Lung (tissue), 12 donors: ENCODE measurements around the gene PRDX2. TPM values are rescaled to one million over a fixed set of nuclear protein-coding genes. Genes with fewer than 3 reads are reported as not detected.
"Not testable (repeated sequence)": the region's sequence is repeated elsewhere in the genome, so short reads cannot be mapped to it uniquely, and the experiment has no call there.

ENCODE experiments used
- ATAC-seq: fragments of 200-7000 bp; cut with Tn5 transposase; one replicate; pipeline ENCODE4 v1.9.1; 2020; ENCODE audit warnings: moderate number of reproducible peaks; ENCODE audit not compliant: insufficient read depth, low FRiP score
- DNase-seq, 3 donors: peaks; one replicate each; pipeline ENCODE4 v3.0.0-alpha.2; 2013 to 2017
- H3K27ac ChIP-seq, 2 donors: one replicate each; pipeline ENCODE4 v1.5.1; 2013; ENCODE audit warnings: mild to moderate bottlenecking in 2 of 2, moderate library complexity in 2 of 2, control low read depth in 1 of 2, inconsistent platforms in 1 of 2, low read depth in 1 of 2, low read length in 1 of 2
- H3K27me3 ChIP-seq, 3 donors: one replicate each; pipeline ENCODE4 v1.5.1; 2013; ENCODE audit warnings: low read length in 2 of 3; ENCODE audit not compliant: control insufficient read depth in 3 of 3, insufficient read depth in 3 of 3
- H3K36me3 ChIP-seq, 4 donors: one replicate each; pipeline ENCODE4 v1.5.1; 2013; ENCODE audit warnings: low read length in 4 of 4, mild to moderate bottlenecking in 1 of 4, moderate library complexity in 1 of 4; ENCODE audit not compliant: control insufficient read depth in 4 of 4, insufficient read depth in 4 of 4
- H3K4me1 ChIP-seq, 5 donors: one replicate each; pipeline ENCODE4 v1.5.1; 2013; ENCODE audit warnings: low read length in 5 of 5, mild to moderate bottlenecking in 2 of 5, moderate library complexity in 1 of 5; ENCODE audit not compliant: control insufficient read depth in 5 of 5, insufficient read depth in 5 of 5
- H3K4me3 ChIP-seq: one replicate; pipeline ENCODE4 v1.5.1; 2013; ENCODE audit warnings: mild to moderate bottlenecking, control low read depth, moderate library complexity
- H3K9ac ChIP-seq, 2 donors: one replicate each; pipeline ENCODE4 v1.5.1; 2013; ENCODE audit warnings: low read length in 2 of 2, control low read depth in 1 of 2; ENCODE audit not compliant: insufficient read depth in 1 of 2
- H3K9me3 ChIP-seq, 4 donors: one replicate each; pipeline ENCODE4 v1.5.1; 2013; ENCODE audit warnings: low read length in 3 of 4, mild to moderate bottlenecking in 1 of 4, moderate library complexity in 1 of 4; ENCODE audit not compliant: control insufficient read depth in 4 of 4, insufficient read depth in 3 of 4
- WGBS, 2 donors: extraction: QIAGEN DNeasy Blood & Tissue Kit; methylation state at CpG; one replicate each; pipeline ENCODE4 v1.1.7; 2013; 5-methylcytosine and 5-hydroxymethylcytosine counted together
- polyA plus RNA-seq, 2 donors: library from polyadenylated mRNA; stranded (reverse); fragments of 200-250 nt; gene quantifications; one replicate each; pipeline ENCODE4 v1.2.1, GENCODE V29; 2013
- total RNA-seq, 2 donors: library from RNA; depleted of rRNA in 1 of 2; stranded (reverse); fragments of >200 nt in 1 of 2; gene quantifications; one replicate each; pipeline ENCODE4 v1.2.1, GENCODE V29; 2014 to 2021
- TF ChIP-seq, protein P1 (sequence below): IDR thresholded peaks from 2 replicates; pipeline ENCODE4 v1.5.1; 2012; ENCODE audit warnings: mild to moderate bottlenecking; ENCODE audit errors: control extremely low read depth, extremely low read depth
- donor health status: control.
- donor health status: control.
- donor health status: Bipolar disorder and iron deficiency.
- donor health status: healthy.
- donor health status: DM: yes; HTN: yes; CAD: no.

Gene PRDX2
- total and polyA plus RNA-seq, 4 donors = 132 to 196 (median 173) TPM

DNA sequence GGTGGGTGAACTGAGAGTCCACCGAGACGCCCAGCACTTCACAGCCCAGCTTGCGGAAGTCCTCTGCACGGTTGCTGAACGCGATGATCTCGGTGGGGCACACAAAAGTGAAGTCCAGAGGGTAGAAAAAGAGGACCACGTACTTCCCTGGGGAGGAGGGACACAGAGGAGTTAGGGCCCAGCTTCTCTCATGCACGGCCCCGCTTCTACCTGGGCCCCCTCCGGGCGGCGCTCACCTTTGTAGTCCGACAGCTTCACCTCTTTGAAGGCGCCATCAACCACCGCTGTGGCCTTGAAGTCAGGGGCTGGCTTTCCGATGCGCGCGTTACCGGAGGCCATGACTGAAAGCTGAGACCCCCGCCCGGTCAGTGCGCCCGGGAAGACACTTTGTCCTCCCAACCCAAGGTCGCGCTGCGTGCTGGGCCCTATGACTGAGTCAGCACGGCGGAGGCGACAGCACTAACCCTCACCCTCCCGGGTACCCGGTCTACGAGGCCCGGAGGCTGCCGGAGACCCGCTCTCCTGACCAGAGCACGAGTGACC lies 606 bp downstream of the PRDX2 start:
- 8 to 21% methylated on average over 38 of the region's 38 CpGs for WGBS, 2 donors
- Histone ChIP-seq H3K9ac (peak overlapping the region; percentile 67 to 85), H3K4me3 (peak overlapping the region; percentile 67), H3K36me3 (peaks cover 0 to 10% (median 9%) of the 10 kb centered on the region in 4 donors), H3K27ac (peak overlapping the region; percentile 58 to 83), H3K9me3 (no peaks in the 10 kb centered on the region), H3K4me1 (peaks cover 2 to 24% (median 4%) of the 10 kb centered on the region in 5 donors), H3K27me3 (no peaks in the 10 kb centered on the region)
- TF ChIP-seq, protein P1, sequence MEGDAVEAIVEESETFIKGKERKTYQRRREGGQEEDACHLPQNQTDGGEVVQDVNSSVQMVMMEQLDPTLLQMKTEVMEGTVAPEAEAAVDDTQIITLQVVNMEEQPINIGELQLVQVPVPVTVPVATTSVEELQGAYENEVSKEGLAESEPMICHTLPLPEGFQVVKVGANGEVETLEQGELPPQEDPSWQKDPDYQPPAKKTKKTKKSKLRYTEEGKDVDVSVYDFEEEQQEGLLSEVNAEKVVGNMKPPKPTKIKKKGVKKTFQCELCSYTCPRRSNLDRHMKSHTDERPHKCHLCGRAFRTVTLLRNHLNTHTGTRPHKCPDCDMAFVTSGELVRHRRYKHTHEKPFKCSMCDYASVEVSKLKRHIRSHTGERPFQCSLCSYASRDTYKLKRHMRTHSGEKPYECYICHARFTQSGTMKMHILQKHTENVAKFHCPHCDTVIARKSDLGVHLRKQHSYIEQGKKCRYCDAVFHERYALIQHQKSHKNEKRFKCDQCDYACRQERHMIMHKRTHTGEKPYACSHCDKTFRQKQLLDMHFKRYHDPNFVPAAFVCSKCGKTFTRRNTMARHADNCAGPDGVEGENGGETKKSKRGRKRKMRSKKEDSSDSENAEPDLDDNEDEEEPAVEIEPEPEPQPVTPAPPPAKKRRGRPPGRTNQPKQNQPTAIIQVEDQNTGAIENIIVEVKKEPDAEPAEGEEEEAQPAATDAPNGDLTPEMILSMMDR = no peak
- ATAC-seq (no peak), DNase-seq (no peak)

DNA sequence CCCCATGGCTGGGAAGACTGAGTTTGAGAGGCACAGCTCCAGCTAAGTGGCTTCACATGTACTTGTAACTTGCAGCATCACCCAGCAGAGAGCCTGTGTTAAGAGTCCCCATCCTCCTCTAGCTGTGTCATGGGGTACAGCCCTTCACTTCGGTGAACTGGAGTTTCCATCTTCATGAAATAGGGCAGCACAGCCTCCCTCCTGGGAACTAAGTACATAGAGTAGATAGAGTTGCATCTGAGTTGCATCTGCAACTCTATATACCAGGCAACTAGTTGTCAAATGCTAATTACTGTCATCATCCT lies 1.2 kb downstream of the PRDX2 start:
- TF ChIP-seq, protein P1 = no peak
- ATAC-seq (no peak), DNase-seq (no peak)
- Histone ChIP-seq H3K4me1 (peaks cover 2 to 25% (median 4%) of the 10 kb centered on the region in 5 donors), H3K4me3 (peak overlapping the region; percentile 67), H3K9me3 (no peaks in the 10 kb centered on the region), H3K9ac (no peak overlapping the region), H3K36me3 (peaks cover 0 to 10% (median 9%) of the 10 kb centered on the region in 4 donors), H3K27ac (no peak overlapping the region), H3K27me3 (no peaks in the 10 kb centered on the region)
- 65 to 88% methylated on average over 1 of the region's 1 CpG for WGBS, 2 donors

DNA sequence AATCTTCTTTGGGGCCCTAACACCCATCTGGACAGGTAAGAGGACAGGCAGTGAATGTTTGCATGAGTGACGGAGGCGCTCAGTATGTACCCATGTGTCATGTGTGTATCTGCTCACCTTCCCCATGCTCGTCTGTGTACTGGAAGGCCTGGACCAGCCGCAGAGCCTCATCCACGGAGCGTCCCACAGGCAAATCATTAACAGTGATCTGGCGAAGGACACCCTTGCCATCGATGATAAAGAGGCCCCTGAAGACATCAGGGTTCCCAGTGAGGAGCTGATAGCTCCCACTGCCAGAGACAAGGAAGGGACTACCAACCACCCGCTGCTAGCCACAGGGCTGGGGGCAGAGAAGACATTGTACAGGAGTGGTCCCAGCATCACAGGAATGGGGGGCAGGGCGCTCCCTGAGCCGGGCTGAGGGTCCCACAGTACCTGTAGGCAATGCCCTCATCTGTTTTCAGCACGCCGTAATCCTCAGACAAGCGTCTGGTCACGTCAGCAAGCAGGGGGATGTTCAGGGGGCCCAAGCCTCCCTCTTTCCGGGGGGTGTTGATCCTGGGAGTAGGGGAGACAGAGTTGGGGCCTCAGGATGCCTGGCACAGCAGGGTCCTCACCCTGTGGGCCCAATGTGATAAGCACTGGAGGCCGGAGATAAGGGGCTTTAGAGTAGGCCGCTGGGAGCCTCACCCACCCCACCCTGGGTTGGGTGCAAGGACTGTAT lies 1.7 kb downstream of the PRDX2 start:
- Histone ChIP-seq H3K9ac (no peak overlapping the region), H3K36me3 (peaks cover 0 to 10% (median 9%) of the 10 kb centered on the region in 4 donors), H3K4me3 (no peak overlapping the region), H3K27ac (no peak overlapping the region), H3K9me3 (no peaks in the 10 kb centered on the region), H3K27me3 (no peaks in the 10 kb centered on the region), H3K4me1 (peaks cover 2 to 25% (median 4%) of the 10 kb centered on the region in 5 donors)
- DNase-seq (no peak), ATAC-seq (no peak)
- 92 to 95% methylated on average over 18 of the region's 18 CpGs for WGBS, 2 donors
- TF ChIP-seq, protein P1 = no peak

DNA sequence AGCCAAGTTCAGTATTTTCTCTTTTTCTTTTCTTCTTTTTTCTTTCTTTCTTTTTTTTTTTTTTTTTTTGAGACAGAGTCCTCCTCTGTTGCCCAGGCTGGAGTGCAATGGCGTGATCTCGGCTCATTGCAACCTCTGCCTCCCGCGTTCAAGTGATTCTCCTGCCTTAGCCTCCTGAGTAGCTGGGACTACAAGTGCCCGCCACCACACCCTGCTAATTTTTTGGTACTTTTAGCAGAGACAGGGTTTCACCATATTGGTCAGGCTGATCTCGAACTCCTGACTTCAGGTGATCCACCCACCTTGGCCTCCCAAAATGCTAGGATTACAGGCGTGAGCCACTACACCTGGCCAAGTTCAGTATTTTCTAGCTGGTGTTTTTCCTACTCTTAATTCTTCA lies 4.0 kb downstream of the PRDX2 start:
- H3K9me3 ChIP-seq, H3K36me3 ChIP-seq, DNase-seq, ATAC-seq, H3K4me3 ChIP-seq, H3K9ac ChIP-seq, H3K27me3 ChIP-seq, H3K27ac ChIP-seq: not testable (repeated sequence)
- WGBS, 2 donors = 96 to 97% methylated on average over 7 of the region's 7 CpGs
- H3K4me1 ChIP-seq = peaks cover 3 to 36% (median 5%) of the 10 kb centered on the region in 5 donors
